T-helper 1 cell treated with Interleukin-12 subunit alpha and Interleukin-12 subunit beta and Interleukin-4 antibody, amounts not matched to agents 30 μg/mL and 1 μg/mL, for 36 hours (primary cell): ENCODE data around the gene SAFB.

Experiments
- H3K27ac Mint-ChIP-seq: one replicate; pipeline ENCODE4 v1.8.0; 2021; ENCODE audit warnings: mild to moderate bottlenecking, mixed read lengths
- H3K27me3 Mint-ChIP-seq: one replicate; pipeline ENCODE4 v1.8.0; 2021; ENCODE audit warnings: low read depth, mixed read lengths
- H3K36me3 Mint-ChIP-seq: one replicate; pipeline ENCODE4 v1.8.0; 2021; ENCODE audit warnings: low read depth, mixed read lengths
- H3K4me1 Mint-ChIP-seq: one replicate; pipeline ENCODE4 v1.8.0; 2021; ENCODE audit warnings: low read depth, mixed read lengths
- H3K4me3 Mint-ChIP-seq: one replicate; pipeline ENCODE4 v1.8.0; 2021; ENCODE audit warnings: mild to moderate bottlenecking, moderate library complexity, mixed read lengths
- H3K9me3 Mint-ChIP-seq: one replicate; pipeline ENCODE4 v1.8.0; 2021; ENCODE audit warnings: mixed read lengths

SAFB gene

DNA sequence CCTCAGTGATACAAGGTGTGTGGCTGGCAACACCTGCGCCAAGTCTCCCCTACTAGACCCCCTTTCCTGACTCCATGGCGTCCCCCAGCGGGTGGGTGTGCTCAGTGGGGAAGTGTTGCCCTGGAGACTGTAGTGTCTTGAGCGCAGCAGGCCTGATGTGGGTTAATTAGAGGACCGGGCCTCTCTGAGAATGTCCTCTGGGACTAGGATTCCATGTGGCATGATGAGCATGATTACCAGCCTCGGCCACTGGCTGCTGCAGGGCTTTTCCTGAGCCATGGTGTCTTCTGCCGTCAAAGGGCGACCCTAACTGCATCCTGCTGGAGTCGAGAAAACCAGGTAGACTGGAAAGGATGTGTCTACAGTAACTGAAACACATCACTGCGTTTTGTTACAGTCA, 29.4 kb downstream of the SAFB start:
- Mint-ChIP-seq H3K9me3 (no peaks in the 10 kb centered on the region), H3K36me3 (peaks cover 56% of the 10 kb centered on the region), H3K27me3 (no peaks in the 10 kb centered on the region), H3K4me1 (peaks cover 1% of the 10 kb centered on the region), H3K27ac (no peak overlapping the region), H3K4me3 (no peak overlapping the region)

DNA sequence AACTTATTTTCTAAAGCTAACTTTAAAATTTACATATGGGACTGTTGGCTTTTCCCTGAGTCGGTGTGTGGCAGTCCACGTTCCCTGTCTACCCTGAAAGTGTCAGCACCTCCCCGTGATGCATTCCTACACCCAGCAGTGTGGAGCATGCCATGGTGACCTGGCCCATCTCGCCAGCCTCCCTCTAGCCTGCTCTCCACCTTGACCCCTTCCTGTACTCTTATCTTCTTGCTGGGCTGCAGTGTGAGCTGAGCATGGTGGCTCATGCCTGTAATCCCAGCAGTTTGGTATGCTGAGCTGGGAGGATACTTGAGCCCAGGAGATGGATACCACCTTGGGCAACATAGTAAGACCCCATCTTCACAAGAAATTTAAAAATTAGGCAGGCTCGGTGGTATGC, 32.0 kb downstream of the SAFB start:
- H3K27me3 Mint-ChIP-seq = no peaks in the 10 kb centered on the region

DNA sequence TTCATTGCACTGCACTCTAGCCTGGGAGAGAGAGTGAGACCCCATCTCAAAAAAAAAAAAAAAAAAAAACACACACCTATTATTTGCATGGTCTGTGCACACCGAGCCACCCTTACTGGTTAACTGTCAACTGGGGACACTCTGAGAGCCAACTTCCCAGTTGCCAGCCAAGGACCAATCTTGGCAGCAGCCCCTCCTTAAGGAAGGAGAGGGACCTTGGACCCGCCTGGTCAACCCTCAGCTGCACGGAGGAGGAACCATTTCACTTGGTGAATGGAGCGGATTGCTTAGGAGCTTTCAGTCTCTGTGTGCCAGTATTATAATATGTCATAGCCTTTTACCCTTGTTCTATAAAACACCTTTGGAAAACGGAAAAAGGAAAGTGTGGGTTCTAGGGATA, 32.5 kb downstream of the SAFB start:
- no peaks in the 10 kb centered on the region for H3K4me1 Mint-ChIP-seq
- H3K4me3 Mint-ChIP-seq = no peak overlapping the region
- no peak overlapping the region for H3K27ac Mint-ChIP-seq
- H3K27me3 Mint-ChIP-seq = no peaks in the 10 kb centered on the region
- peaks cover 46% of the 10 kb centered on the region for H3K36me3 Mint-ChIP-seq
- no peaks in the 10 kb centered on the region for H3K9me3 Mint-ChIP-seq

More for the DNA sequence above, 32.0 kb downstream of the SAFB start:
- no peaks in the 10 kb centered on the region for H3K4me1 Mint-ChIP-seq
- H3K27ac Mint-ChIP-seq = no peak overlapping the region
- peaks cover 49% of the 10 kb centered on the region for H3K36me3 Mint-ChIP-seq
- H3K4me3 Mint-ChIP-seq = no peak overlapping the region
- H3K9me3 Mint-ChIP-seq = no peaks in the 10 kb centered on the region

DNA sequence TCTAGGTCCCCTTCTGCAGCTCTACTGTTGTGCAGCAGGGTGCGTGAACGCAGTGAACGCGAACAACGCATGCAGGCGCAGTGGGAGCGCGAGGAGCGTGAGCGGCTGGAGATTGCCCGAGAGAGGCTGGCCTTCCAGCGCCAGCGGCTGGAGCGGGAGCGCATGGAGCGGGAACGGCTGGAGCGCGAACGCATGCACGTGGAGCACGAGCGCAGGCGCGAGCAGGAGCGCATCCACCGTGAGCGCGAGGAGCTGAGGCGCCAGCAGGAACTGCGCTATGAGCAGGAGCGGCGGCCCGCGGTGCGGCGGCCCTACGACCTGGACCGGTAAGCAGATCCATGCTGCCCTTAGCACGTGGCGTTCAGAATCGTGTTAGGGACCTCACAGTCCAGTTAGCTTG, 38.6 kb downstream of the SAFB start:
- Mint-ChIP-seq H3K27me3 (no peaks in the 10 kb centered on the region), H3K36me3 (peaks cover 42% of the 10 kb centered on the region), H3K9me3 (no peaks in the 10 kb centered on the region), H3K4me1 (peaks cover 6% of the 10 kb centered on the region), H3K4me3 (no peak overlapping the region), H3K27ac (no peak overlapping the region)

DNA sequence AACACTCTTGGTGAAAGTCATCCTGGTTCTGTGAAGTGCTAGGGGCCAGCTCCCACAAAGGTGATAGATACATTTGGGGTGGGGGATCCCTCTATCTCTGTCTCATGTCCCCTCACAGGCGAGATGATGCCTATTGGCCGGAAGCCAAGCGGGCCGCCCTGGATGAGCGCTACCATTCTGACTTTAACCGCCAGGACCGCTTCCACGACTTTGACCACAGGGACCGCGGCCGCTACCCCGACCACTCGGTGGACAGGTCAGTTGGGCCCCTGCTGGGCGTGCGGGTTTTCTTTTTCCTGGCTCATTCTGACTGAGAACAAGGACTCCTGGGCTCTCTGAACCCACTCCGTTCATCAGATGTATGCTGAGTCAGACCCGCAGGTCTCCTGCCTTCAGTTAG, 41.0 kb downstream of the SAFB start:
- Mint-ChIP-seq H3K27me3 (no peaks in the 10 kb centered on the region), H3K36me3 (peaks cover 47% of the 10 kb centered on the region), H3K4me1 (peaks cover 6% of the 10 kb centered on the region), H3K9me3 (no peaks in the 10 kb centered on the region), H3K4me3 (no peak overlapping the region), H3K27ac (no peak overlapping the region)

DNA sequence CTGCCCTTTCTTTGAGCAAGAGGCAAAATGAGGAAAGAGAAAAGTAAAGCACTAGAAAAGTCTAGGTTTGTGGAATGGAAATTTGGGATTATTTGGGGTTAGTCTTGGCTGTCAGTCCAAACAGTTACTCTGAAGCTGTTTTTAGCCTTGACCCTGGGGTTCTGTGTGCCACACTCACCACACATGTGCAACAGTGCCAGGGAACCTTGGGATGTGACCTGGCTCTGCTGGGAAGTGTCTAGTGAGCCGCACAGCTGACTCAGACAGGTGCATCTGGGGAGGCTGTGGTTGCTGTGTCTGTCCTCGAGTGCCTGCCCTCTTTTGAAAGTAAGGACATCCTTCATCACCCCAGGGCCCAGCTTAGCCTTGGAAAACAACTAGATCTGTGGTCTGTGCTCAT, 41.6 kb downstream of the SAFB start:
- peaks cover 6% of the 10 kb centered on the region for H3K4me1 Mint-ChIP-seq
- no peaks in the 10 kb centered on the region for H3K27me3 Mint-ChIP-seq
- peaks cover 50% of the 10 kb centered on the region for H3K36me3 Mint-ChIP-seq
- H3K4me3 Mint-ChIP-seq = no peak overlapping the region
- no peak overlapping the region for H3K27ac Mint-ChIP-seq
- no peaks in the 10 kb centered on the region for H3K9me3 Mint-ChIP-seq

- H3K36me3 Mint-ChIP-seq = peaks cover 52% of the 10 kb centered on the region
- H3K9me3 Mint-ChIP-seq = no peaks in the 10 kb centered on the region
- no peak overlapping the region for H3K4me3 Mint-ChIP-seq
- no peaks in the 10 kb centered on the region for H3K27me3 Mint-ChIP-seq
- H3K27ac Mint-ChIP-seq = no peak overlapping the region
- peaks cover 6% of the 10 kb centered on the region for H3K4me1 Mint-ChIP-seq
Observed at GRCh38 chr19:5665781-5666513, 43.1 kb downstream of the SAFB start.

- Mint-ChIP-seq H3K27ac (no peak overlapping the region), H3K36me3 (peaks cover 51% of the 10 kb centered on the region), H3K4me1 (peaks cover 6% of the 10 kb centered on the region), H3K9me3 (no peaks in the 10 kb centered on the region), H3K27me3 (no peaks in the 10 kb centered on the region), H3K4me3 (no peak overlapping the region)
Observed at GRCh38 chr19:5666921-5667610, 44.2 kb downstream of the SAFB start.

DNA sequence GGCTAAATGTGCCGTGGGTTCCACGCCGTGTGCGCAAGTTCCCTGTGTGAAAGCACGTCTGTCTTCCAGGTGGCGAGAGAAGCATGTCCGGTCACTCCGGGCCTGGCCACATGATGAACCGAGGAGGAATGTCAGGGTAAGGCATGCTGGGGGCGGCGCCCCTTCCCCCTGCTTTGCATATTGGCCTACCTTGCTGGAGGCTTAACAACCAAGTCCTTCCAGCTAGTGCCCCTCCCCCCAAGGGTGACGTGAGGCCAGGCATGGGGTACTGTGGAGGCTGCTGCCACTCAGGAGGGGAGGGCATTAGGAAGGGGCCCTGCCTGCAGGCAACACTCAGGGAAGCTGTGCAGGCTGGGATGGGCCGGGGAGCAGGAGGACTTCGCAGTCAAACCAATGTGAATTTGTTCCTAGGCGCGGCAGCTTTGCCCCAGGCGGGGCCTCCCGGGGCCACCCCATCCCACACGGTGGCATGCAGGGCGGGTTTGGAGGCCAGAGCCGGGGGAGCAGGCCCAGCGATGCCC, 44.9 kb downstream of the SAFB start:
- H3K27me3 Mint-ChIP-seq = no peaks in the 10 kb centered on the region
- H3K4me3 Mint-ChIP-seq = no peak overlapping the region
- H3K27ac Mint-ChIP-seq = no peak overlapping the region
- no peaks in the 10 kb centered on the region for H3K9me3 Mint-ChIP-seq
- H3K4me1 Mint-ChIP-seq = peaks cover 6% of the 10 kb centered on the region
- H3K36me3 Mint-ChIP-seq = peaks cover 52% of the 10 kb centered on the region

- no peak overlapping the region for H3K27ac Mint-ChIP-seq
Observed at GRCh38 chr19:5669212-5669611, 46.3 kb downstream of the SAFB start.

DNA sequence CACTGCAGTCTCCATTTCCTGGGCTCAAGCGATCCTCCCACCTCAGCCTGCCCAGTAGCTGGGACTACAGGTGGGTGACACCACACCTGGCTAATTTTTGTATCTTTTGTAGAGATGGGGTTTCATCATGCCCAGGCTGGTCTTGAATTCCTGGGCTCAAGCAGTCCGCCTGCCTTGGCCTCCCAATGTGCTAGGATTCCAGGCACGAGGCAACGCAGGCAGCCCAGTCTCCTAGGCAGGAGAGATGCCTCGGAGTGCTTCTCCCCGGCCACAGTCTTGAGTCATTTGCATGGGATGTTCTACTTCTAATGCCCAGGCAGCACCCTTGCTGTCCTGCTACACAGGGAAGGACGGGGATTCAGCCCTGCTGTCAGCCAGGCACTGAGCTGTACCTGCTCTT, 48.7 kb downstream of the SAFB start:
- Mint-ChIP-seq H3K36me3 (peaks cover 34% of the 10 kb centered on the region), H3K27me3 (no peaks in the 10 kb centered on the region), H3K27ac (no peak overlapping the region), H3K4me3 (no peak overlapping the region), H3K4me1 (peaks cover 1% of the 10 kb centered on the region), H3K9me3 (no peaks in the 10 kb centered on the region)

More at GRCh38 chr19:5669212-5669611, 46.3 kb downstream of the SAFB start:
- Mint-ChIP-seq H3K4me1 (peaks cover 6% of the 10 kb centered on the region), H3K9me3 (no peaks in the 10 kb centered on the region), H3K36me3 (peaks cover 55% of the 10 kb centered on the region), H3K4me3 (no peak overlapping the region), H3K27me3 (no peaks in the 10 kb centered on the region)

DNA sequence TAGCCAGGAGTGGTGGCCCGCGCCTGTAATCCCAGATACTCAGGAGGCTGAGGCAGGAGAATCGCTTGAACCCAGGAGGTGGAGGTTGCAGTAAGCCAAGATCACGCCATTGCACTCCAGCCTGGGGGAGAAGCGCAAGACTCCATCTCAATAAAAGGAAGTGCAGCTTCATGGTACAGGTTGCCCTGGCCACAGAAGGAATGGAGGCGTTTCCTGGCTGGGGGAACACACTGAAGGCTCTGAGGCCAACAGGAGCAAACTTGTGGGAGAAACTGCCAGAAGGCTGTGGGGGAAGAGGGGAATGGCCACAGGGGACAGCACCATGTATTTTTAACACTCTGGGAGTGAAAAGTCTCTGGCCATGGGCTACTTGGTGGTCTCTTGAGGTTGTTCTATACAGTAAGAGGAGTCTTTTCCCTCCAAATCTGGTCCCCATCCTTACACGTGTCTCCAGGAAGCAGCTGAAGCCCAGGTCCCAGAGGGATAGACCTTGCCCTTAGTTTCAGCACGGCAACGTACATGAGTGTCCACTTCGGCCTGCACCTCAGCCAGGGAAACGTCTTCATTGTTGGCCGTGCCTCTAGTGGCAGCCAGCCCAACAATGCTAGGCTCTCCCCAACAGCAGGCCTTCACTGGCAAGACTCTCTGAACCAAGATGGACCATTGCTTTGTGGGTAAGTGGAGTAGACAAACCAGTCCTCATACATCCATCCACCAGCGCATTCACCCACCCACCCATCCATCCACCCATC, 50.0 kb downstream of the SAFB start:
- Mint-ChIP-seq H3K27ac (no peak overlapping the region), H3K36me3 (peaks cover 24% of the 10 kb centered on the region), H3K27me3 (no peaks in the 10 kb centered on the region)

DNA sequence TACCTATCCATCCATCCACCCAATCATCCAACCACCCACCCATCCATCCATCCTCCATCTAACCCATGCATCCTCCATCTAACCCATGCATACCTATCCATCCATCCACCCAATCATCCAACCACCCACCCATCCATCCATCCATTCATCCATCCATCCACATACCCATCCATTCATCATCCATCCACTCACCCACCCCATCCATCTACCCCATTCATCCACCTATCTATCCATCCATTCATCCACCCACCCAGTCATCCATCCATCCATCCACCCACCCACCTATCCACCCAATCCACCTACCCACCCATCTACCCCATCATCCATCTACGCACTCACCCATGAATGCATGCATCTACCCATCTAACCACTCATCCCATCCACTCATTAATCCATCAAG, 50.9 kb downstream of the SAFB start:
- H3K27me3 Mint-ChIP-seq = no peaks in the 10 kb centered on the region
- no peaks in the 10 kb centered on the region for H3K9me3 Mint-ChIP-seq
- H3K36me3 Mint-ChIP-seq = peaks cover 23% of the 10 kb centered on the region
- no peak overlapping the region for H3K4me3 Mint-ChIP-seq
- H3K4me1 Mint-ChIP-seq = peaks cover 1% of the 10 kb centered on the region
- H3K27ac Mint-ChIP-seq = no peak overlapping the region

More for the DNA sequence above, 50.0 kb downstream of the SAFB start:
- Mint-ChIP-seq H3K9me3 (no peaks in the 10 kb centered on the region), H3K4me1 (peaks cover 1% of the 10 kb centered on the region), H3K4me3 (no peak overlapping the region)

DNA sequence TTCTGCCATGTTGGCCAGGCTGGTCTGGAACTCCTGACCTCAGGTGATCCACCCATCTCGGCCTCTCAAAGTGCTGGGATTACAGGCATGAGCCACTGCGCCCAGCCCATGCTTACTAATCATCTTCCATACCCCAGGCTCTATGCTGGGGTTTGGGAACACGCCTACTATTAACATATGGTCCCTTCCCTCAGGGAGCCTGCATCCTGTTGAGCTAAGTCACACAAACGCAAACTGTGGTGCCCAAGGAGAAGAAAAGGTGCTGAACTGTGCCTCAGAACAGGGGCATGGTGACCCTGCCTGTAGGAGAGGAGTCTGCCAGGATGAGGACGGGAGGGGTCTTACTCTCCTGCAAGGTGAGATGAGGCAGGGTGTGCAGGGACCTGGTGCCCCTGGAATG, 51.8 kb downstream of the SAFB start:
- Mint-ChIP-seq H3K4me1 (peaks cover 6% of the 10 kb centered on the region), H3K4me3 (no peak overlapping the region), H3K27ac (no peak overlapping the region), H3K9me3 (no peaks in the 10 kb centered on the region), H3K36me3 (peaks cover 17% of the 10 kb centered on the region), H3K27me3 (no peaks in the 10 kb centered on the region)
